GM12878 (cell line): Measurements from ENCODE around the gene SNED1. TPM values are rescaled to one million over a fixed set of nuclear protein-coding genes. Genes with fewer than 3 reads are reported as not detected.

ENCODE experiments used
- ATAC-seq: fragments of 200-7000 bp; cut with Tn5 transposase; 3 replicates; pipeline ENCODE4 v1.9.1; 2020; ENCODE audit warnings: mild to moderate bottlenecking, moderate library complexity
- BruUV-seq: library from RNA; stranded (reverse); fragments of 400-500 nt; replicated peaks from 2 replicates; lab custom pipeline; 2021; lab: Mats Ljungman, UMichigan
- CTCF ChIA-PET: fragments of 300-600 bp; sonication (Branson Sonifier 250); formaldehyde crosslinking; extraction: SDS; loops from one replicate; lab custom pipeline; 2021; ENCODE audit warnings: inconsistent platforms; lab: Yijun Ruan, JAX
- POLR2A ChIA-PET: fragments of 350-600 bp; formaldehyde crosslinking; extraction: SDS; loops from one replicate; lab custom pipeline; 2021; ENCODE audit warnings: inconsistent platforms; lab: Charles Lee
- RAD21 ChIA-PET: fragments of 300-600 bp; sonication (Branson Sonifier 250); formaldehyde crosslinking; loops from one replicate; lab custom pipeline; 2023; ENCODE audit warnings: antibody characterized with exemption; ENCODE audit not compliant: unreplicated experiment; lab: Charles Lee
- SMC1A ChIA-PET: fragments of 300-600 bp; sonication (Branson Sonifier 250); formaldehyde crosslinking; loops from one replicate; lab custom pipeline; 2023; ENCODE audit not compliant: unreplicated experiment, uncharacterized antibody; lab: Charles Lee
- DNase-seq: peaks from one replicate; pipeline ENCODE4 v3.0.0-alpha.2; 2011; ENCODE audit warnings: low read depth, low spot score
- FAIRE-seq: peaks from 3 replicates; lab custom pipeline; 2011; peaks lifted over from hg19 to GRCh38; lab: Jason Lieb, UNC
- H2AFZ ChIP-seq: 2 replicates; pipeline ENCODE4 v1.6.0; 2011; ENCODE audit warnings: low read depth, low read length, control low read depth; ENCODE audit not compliant: control insufficient read depth
- H3K27ac ChIP-seq: 2 replicates; pipeline ENCODE4 v1.5.1; 2011; ENCODE audit warnings: control low read depth; ENCODE audit not compliant: control insufficient read depth, insufficient read depth
- H3K27me3 ChIP-seq, 2 experiments: replicated peaks in 1 of 2; 2 replicates each; pipeline versions ENCODE4 v1.6.0 to v1.6.1; 2011; ENCODE audit warnings: low read length in 1 of 2; ENCODE audit not compliant: control insufficient read depth in 2 of 2, insufficient read depth in 2 of 2
- H3K36me3 ChIP-seq, 2 experiments: 2 replicates each; pipeline ENCODE4 v1.5.1; 2011; ENCODE audit warnings: low read length in 1 of 2; ENCODE audit not compliant: control insufficient read depth in 2 of 2, insufficient read depth in 2 of 2
- H3K4me1 ChIP-seq: 2 replicates; pipeline ENCODE4 v1.6.1; 2011; ENCODE audit warnings: mild to moderate bottlenecking, low read length, moderate library complexity, mixed read lengths; ENCODE audit not compliant: control insufficient read depth, insufficient read depth
- H3K4me2 ChIP-seq: 2 replicates; pipeline ENCODE4 v1.6.0; 2011; ENCODE audit warnings: control low read depth; ENCODE audit not compliant: control insufficient read depth, insufficient read depth
- H3K4me3 ChIP-seq: fragments of 200-600 bp; sonication (generic); 2 replicates; pipeline ENCODE4 v1.5.1; 2016
- H3K79me2 ChIP-seq: 2 replicates; pipeline ENCODE4 v1.6.0; 2011; ENCODE audit warnings: low read length; ENCODE audit not compliant: control insufficient read depth, insufficient read depth
- H3K9ac ChIP-seq: 2 replicates; pipeline ENCODE4 v1.8.0; 2011; ENCODE audit warnings: low read length, control low read depth, mixed read lengths; ENCODE audit not compliant: control insufficient read depth, insufficient read depth
- H3K9me3 ChIP-seq: replicated peaks from 3 replicates; pipeline ENCODE4 v1.5.1; 2011; ENCODE audit warnings: mild to moderate bottlenecking, low read length; ENCODE audit not compliant: control insufficient read depth, insufficient read depth
- H4K20me1 ChIP-seq: 2 replicates; pipeline ENCODE4 v1.6.0; 2011; ENCODE audit not compliant: control insufficient read depth, insufficient read depth
- CBX3 ChIP-seq: fragments of 200-600 bp; sonication (generic); IDR thresholded peaks from 2 replicates; pipeline ENCODE4 v1.6.1; 2016; ENCODE audit warnings: low read depth, borderline replicate concordance
- EZH2 ChIP-seq: IDR thresholded peaks from 2 replicates; pipeline ENCODE4 v1.6.1; 2012; ENCODE audit warnings: low read depth, mild to moderate bottlenecking, control low read depth, inconsistent platforms, low read length, borderline replicate concordance; ENCODE audit not compliant: control insufficient read depth
- NKRF ChIP-seq: fragments of 450-650 bp; conservative IDR thresholded peaks from 2 replicates; pipeline ENCODE4 v1.6.1; 2017; ENCODE audit warnings: mild to moderate bottlenecking, moderate library complexity
- RB1 ChIP-seq: fragments of 450-650 bp; formaldehyde crosslinking; IDR thresholded peaks from 2 replicates; pipeline ENCODE4 v1.6.1; 2017; ENCODE audit warnings: mild to moderate bottlenecking, borderline replicate concordance
- SMAD1 ChIP-seq: fragments of 450-650 bp; IDR thresholded peaks from 2 replicates; pipeline ENCODE4 v1.6.1; 2018; ENCODE audit warnings: mild to moderate bottlenecking, low read depth; ENCODE audit not compliant: partially characterized antibody
- SMC3 ChIP-seq: IDR thresholded peaks from 2 replicates; pipeline ENCODE4 v1.6.1; 2011; ENCODE audit warnings: low read length, improper control_type of control experiment, borderline replicate concordance
- SREBF2 ChIP-seq: IDR thresholded peaks from 2 replicates; pipeline ENCODE4 v1.6.1; 2012; ENCODE audit warnings: mild to moderate bottlenecking, low read length
- ZBTB40 ChIP-seq: fragments of 450-650 bp; IDR thresholded peaks from 2 replicates; pipeline ENCODE4 v1.6.1; 2016; ENCODE audit warnings: mild to moderate bottlenecking, moderate library complexity, borderline replicate concordance
- WGBS: methylation state at CpG from one replicate; pipeline ENCODE4 v1.1.6; 2016; ENCODE audit warnings: low lambda C conversion rate; ENCODE audit not compliant: insufficient replicate concordance, insufficient coverage; ENCODE audit errors: missing lambda C conversion rate; 5-methylcytosine and 5-hydroxymethylcytosine counted together
- in situ Hi-C: fragments of 300-500 bp; cut with MboI; formaldehyde crosslinking; loops from 9 replicates; pipeline ENCODE4 v1.14.3; 2018; ENCODE audit warnings: mixed read lengths
- intact Hi-C: fragments of 100-400 bp; cut with micrococcal nuclease; formaldehyde crosslinking; loops from one replicate; pipeline ENCODE4 v1.14.2; 2022; ENCODE audit not compliant: unreplicated experiment
- polyA plus RNA-seq, 11 experiments: library from polyadenylated mRNA; depleted of rRNA in 4 of 11; unstranded in 6 of 11; stranded (reverse) in 5 of 11; fragments of >200 nt; fragmentation: Nextera tagmentation in 4 of 11; fragmentation: Illumina TruSeq in 1 of 11; extraction: Ambion mirVana in 4 of 11; extraction: Trizol in 1 of 11; gene quantifications; 1 replicate in 1 of 11; 2 replicates in 10 of 11; pipeline versions ENCODE4 v1.2.1 to v1.2.3, GENCODE V29; 2011 to 2016; ENCODE audit warnings: inconsistent platforms in 2 of 11, missing spikeins in 2 of 11, low read depth in 1 of 11
- total RNA-seq, 4 experiments: library from RNA; depleted of rRNA in 3 of 4; stranded (reverse); fragments of >200 nt in 3 of 4; fragmentation: Illumina TruSeq in 1 of 4; extraction: Trizol in 1 of 4; gene quantifications; 2 replicates each; pipeline versions ENCODE4 v1.2.1 to v1.2.3, GENCODE V29; 2013 to 2021
- TF ChIP-seq, protein P1 (sequence below): fragments of 450-650 bp; IDR thresholded peaks from 2 replicates; pipeline ENCODE4 v1.6.1; 2016; ENCODE audit warnings: mild to moderate bottlenecking
- TF ChIP-seq, protein P2 (sequence below): IDR thresholded peaks from 2 replicates; pipeline ENCODE4 v1.6.1; 2011; ENCODE audit warnings: borderline replicate concordance, low read depth, mild to moderate bottlenecking, moderate library complexity, mixed read lengths, low read length; ENCODE audit not compliant: insufficient read depth; ENCODE audit errors: extremely low read length
- TF ChIP-seq, protein P3 (sequence below): IDR thresholded peaks from 2 replicates; pipeline ENCODE4 v1.6.1; 2012; ENCODE audit warnings: low read depth, low read length, improper control_type of control experiment

SNED1 gene
- total and polyA plus RNA-seq, 10 of the 15 experiments (the other 5 are each of a cell fraction or from before 2014, with no cell fraction given): 0.05 to 8.4 (median 3.0) TPM

GRCh38 chr2:240952496-240953246, 45.7 kb upstream of the SNED1 start:
- Histone ChIP-seq H3K27me3 (no peaks in the 10 kb centered on the region; a peak in 2 of 4 replicates), H3K27ac (no peak overlapping the region), H4K20me1 (no peaks in the 10 kb centered on the region), H2AFZ (no peak overlapping the region), H3K4me2 (no peak overlapping the region), H3K9me3 (no peaks in the 10 kb centered on the region), H3K79me2 (no peaks in the 10 kb centered on the region), H3K4me3 (no peak overlapping the region), H3K4me1 (no peaks in the 10 kb centered on the region), H3K36me3 (no peaks in the 10 kb centered on the region), H3K9ac (no peak overlapping the region)
- ATAC-seq (no peak), DNase-seq (no peak), FAIRE-seq (no peak)
- TF ChIP-seq SREBF2 (no peak), RB1 (no peak), ZBTB40 (no peak), SMAD1 (no peak), SMC3 (no peak), CBX3 (no peak), NKRF (no peak), EZH2 (no peak)
- TF ChIP-seq, protein P1, sequence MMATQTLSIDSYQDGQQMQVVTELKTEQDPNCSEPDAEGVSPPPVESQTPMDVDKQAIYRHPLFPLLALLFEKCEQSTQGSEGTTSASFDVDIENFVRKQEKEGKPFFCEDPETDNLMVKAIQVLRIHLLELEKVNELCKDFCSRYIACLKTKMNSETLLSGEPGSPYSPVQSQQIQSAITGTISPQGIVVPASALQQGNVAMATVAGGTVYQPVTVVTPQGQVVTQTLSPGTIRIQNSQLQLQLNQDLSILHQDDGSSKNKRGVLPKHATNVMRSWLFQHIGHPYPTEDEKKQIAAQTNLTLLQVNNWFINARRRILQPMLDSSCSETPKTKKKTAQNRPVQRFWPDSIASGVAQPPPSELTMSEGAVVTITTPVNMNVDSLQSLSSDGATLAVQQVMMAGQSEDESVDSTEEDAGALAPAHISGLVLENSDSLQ: no peak
- TF ChIP-seq, protein P2, sequence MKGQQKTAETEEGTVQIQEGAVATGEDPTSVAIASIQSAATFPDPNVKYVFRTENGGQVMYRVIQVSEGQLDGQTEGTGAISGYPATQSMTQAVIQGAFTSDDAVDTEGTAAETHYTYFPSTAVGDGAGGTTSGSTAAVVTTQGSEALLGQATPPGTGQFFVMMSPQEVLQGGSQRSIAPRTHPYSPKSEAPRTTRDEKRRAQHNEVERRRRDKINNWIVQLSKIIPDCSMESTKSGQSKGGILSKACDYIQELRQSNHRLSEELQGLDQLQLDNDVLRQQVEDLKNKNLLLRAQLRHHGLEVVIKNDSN: no peak
- TF ChIP-seq, protein P3, sequence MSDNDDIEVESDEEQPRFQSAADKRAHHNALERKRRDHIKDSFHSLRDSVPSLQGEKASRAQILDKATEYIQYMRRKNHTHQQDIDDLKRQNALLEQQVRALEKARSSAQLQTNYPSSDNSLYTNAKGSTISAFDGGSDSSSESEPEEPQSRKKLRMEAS: no peak
- intact Hi-C loops (no loop called here), in situ Hi-C loops (no loop called here)
- BruUV-seq: no TSS peak
- ChIA-PET RAD21 (no interaction called here), CTCF (no interaction called here), POLR2A (no interaction called here), SMC1A (interaction anchor here (0.6 kb wide), 1 partner anchor 1333 kb away, joined by 3 read pairs; no protein-coding TSS in a partner anchor)
- 26% methylated on average over 14 of the region's 14 CpGs for WGBS
